Activated T-helper 2 cell treated with anti-CD3 and anti-CD28 coated beads, Interferon-gamma antibody, Interleukin-2, Interleukin-4, amounts not matched to agents 10 μg/mL and 5 μg/mL and 100 μg/mL, durations not matched to agents 14 hours and 24 hours and 36 hours (primary cell): Measurements from ENCODE around the gene MAPK8IP1. TPM values are rescaled to one million over a fixed set of nuclear protein-coding genes. Genes with fewer than 3 reads are reported as not detected.

Experiments used
- DNase-seq: peaks from one replicate; pipeline ENCODE4 v3.0.0; 2021; ENCODE audit warnings: low spot score
- H3K27ac Mint-ChIP-seq: one replicate; pipeline ENCODE4 v1.8.0; 2021; ENCODE audit warnings: mixed read lengths
- H3K27me3 Mint-ChIP-seq: one replicate; pipeline ENCODE4 v1.8.0; 2021; ENCODE audit warnings: low read depth, mixed read lengths
- H3K36me3 Mint-ChIP-seq: one replicate; pipeline ENCODE4 v1.8.0; 2021; ENCODE audit warnings: low read depth, mixed read lengths
- H3K4me1 Mint-ChIP-seq: one replicate; pipeline ENCODE4 v1.8.0; 2021; ENCODE audit warnings: low read depth, mixed read lengths
- H3K4me3 Mint-ChIP-seq: one replicate; pipeline ENCODE4 v1.8.0; 2021; ENCODE audit warnings: low read depth, mild to moderate bottlenecking, moderate library complexity, mixed read lengths
- H3K9me3 Mint-ChIP-seq: one replicate; pipeline ENCODE4 v1.8.0; 2021; ENCODE audit warnings: mixed read lengths
- intact Hi-C: fragments of 100-400 bp; cut with micrococcal nuclease; formaldehyde crosslinking; loops from one replicate; pipeline ENCODE4 v1.15.1; 2023
- total RNA-seq: library from RNA; stranded (reverse); gene quantifications from 2 replicates; pipeline ENCODE4 v1.2.3, GENCODE V29; 2022

Gene MAPK8IP1
- total RNA-seq, 1 donor from 2014 or later, result 0.66 TPM

DNA sequence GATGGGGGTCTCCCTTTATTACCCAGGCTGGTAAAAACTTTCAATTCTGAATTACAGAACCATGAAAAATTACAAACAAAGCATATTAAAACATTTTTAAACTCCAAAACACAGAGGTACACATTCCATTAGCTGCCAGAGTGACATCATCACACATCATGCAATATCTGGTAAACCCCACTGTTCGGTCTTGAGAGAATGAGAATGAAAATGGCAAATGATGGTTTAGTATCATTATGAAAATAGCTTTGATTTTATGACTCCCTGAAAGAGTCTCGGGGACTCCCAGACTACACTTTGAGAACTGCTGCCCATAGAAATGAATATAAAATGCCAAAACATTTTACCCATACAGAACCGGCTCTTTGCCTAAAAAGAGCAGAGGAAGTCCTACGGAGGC lies 55.8 kb downstream of the MAPK8IP1 start:
- Mint-ChIP-seq H3K4me3 (no peak overlapping the region), H3K36me3 (peaks cover 31% of the 10 kb centered on the region), H3K27ac (no peak overlapping the region), H3K9me3 (no peaks in the 10 kb centered on the region), H3K27me3 (no peaks in the 10 kb centered on the region), H3K4me1 (no peaks in the 10 kb centered on the region)
- no peak for DNase-seq
- intact Hi-C loops, result no loop called here

DNA sequence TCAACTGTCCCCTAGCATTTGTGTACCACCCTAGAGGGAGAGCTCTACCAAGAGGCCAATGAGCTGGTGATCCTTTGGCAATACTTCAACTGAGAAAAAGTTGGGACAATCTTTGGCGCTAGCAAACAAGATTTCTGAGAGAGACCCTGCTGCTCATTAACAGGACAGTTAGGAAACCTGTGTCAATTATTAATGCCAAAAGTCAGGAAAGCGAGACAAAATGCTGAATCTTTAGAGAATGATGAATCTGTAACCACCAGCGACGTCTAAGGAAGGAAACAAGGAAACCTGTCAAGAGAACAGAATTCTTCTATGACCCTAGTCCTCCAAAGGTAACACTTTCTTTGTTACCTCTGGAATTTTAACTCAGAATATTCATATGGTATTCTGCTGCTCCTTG lies 56.9 kb downstream of the MAPK8IP1 start:
- intact Hi-C loops, result no loop called here
- peaks cover 23% of the 10 kb centered on the region for H3K36me3 Mint-ChIP-seq
- no peaks in the 10 kb centered on the region for H3K27me3 Mint-ChIP-seq
- H3K4me3 Mint-ChIP-seq, result no peak overlapping the region
- H3K27ac Mint-ChIP-seq, result no peak overlapping the region
- H3K9me3 Mint-ChIP-seq, result no peaks in the 10 kb centered on the region
- DNase-seq, result no peak
- H3K4me1 Mint-ChIP-seq, result no peaks in the 10 kb centered on the region

DNA sequence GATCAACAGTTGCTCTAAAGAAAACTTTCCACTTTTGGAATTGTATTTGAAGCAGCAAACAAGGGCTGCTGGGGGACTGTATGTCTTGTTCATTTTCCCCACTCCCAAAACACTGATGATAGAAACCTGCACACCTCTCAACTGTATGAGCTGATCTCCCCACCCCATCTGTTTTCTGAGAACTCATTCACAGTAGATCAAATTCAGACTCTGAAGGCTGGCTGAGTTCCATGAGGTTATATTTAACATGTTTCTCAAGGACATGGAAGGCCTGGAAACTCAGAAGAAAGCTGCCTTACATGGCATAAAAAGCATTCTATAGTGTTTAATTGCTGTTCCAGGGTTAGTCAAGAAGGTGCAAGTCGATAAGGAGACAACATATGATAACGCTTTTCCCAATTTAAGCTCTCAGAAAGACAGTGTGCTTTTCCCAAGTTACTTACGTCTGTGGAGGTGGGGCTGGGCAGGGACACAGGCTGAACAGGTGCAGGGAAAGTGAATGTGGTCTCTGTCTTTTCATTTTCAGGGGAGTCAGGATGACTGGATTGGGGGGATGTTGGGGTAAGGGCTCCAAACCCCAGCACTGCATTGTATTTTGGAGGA lies 60.0 kb downstream of the MAPK8IP1 start:
- Mint-ChIP-seq H3K9me3 (no peaks in the 10 kb centered on the region), H3K27me3 (no peaks in the 10 kb centered on the region), H3K36me3 (peaks cover 37% of the 10 kb centered on the region), H3K27ac (no peak overlapping the region), H3K4me3 (no peak overlapping the region), H3K4me1 (no peaks in the 10 kb centered on the region)
- no peak for DNase-seq
- intact Hi-C loops, result no loop called here

DNA sequence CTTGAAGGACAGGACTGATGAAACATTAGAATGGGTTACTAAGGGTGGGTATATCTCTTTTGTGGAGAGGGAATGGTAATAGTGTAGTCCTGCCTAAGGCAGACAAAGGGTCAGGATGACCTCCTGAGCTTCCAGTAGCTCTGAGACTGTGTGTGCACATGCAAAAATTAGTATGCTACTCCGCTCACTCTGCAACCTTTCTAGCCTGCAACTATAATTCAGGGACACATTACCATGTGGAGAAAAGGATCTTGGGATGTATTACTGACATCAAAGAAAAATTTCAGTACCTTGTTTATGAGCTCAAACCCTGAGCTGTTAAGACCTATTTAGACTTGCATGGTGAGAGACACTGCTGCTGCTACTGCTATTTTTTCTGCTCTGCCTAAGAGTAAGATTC lies 62.4 kb downstream of the MAPK8IP1 start:
- intact Hi-C loops, result no loop called here
- DNase-seq, result no peak
- no peaks in the 10 kb centered on the region for H3K4me1 Mint-ChIP-seq
- H3K27ac Mint-ChIP-seq, result no peak overlapping the region
- H3K36me3 Mint-ChIP-seq, result peaks cover 31% of the 10 kb centered on the region
- H3K27me3 Mint-ChIP-seq, result no peaks in the 10 kb centered on the region
- H3K4me3 Mint-ChIP-seq, result no peak overlapping the region
- H3K9me3 Mint-ChIP-seq, result no peaks in the 10 kb centered on the region

DNA sequence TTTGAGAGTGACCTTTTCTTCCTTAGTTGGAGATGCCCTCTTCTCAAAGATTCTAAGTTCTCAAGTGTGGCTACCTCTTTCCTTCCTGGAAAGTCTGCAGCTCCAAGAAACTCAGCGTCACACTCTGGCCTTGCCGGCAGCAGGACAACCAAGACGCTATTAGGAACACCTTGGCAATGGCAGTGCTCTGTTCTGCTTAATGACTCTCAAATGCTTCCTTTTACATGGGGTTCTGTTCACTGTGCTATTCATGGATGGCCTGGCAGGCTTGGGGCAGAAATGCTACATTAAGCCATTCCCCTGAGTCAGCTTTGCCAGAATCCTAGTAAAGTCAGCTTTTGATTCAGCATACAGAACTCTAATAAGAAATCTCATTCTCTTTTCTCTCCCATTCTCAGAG lies 62.9 kb downstream of the MAPK8IP1 start:
- no peak for DNase-seq
- Mint-ChIP-seq H3K4me3 (no peak overlapping the region), H3K9me3 (no peaks in the 10 kb centered on the region), H3K27ac (no peak overlapping the region), H3K4me1 (no peaks in the 10 kb centered on the region), H3K36me3 (peaks cover 31% of the 10 kb centered on the region), H3K27me3 (no peaks in the 10 kb centered on the region)
- intact Hi-C loops, result no loop called here

DNA sequence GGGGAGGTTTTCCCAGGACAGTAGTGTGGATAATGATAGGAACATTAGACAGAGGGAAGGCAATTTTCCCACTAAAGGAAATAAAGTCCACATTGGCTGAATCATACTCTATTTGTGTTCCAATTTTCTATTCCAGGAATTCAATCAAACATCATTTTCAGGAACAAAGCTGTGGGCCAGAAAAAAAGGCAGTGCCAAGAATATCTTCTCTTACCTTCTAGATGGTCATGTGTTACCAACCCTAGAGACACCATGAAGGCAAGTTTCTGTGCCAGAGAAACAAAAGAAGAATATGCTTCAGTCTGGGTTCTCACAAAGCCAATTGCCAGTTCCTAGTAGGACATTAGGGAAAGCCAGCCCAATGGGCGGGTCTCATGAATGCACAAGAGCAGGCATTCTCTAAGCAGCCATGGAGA lies 64.5 kb downstream of the MAPK8IP1 start:
- intact Hi-C loops, result no loop called here
- Mint-ChIP-seq H3K36me3 (peaks cover 26% of the 10 kb centered on the region), H3K27ac (no peak overlapping the region), H3K9me3 (no peaks in the 10 kb centered on the region), H3K27me3 (no peaks in the 10 kb centered on the region), H3K4me1 (no peaks in the 10 kb centered on the region), H3K4me3 (no peak overlapping the region)
- DNase-seq, result no peak

Other genes with a start within 250 kb of the MAPK8IP1 start
- gene CHST1, start 220.0 kb upstream of the MAPK8IP1 start, total RNA-seq, result 0.34 and 0.51 TPM in 2 replicates
- 17.1 and 18.1 TPM in 2 replicates for gene SLC35C1, start 80.5 kb upstream of the MAPK8IP1 start, total RNA-seq
- gene CRY2, start 38.2 kb upstream of the MAPK8IP1 start, total RNA-seq, result 21.5 and 24.0 TPM in 2 replicates
- 1.4 and 1.7 TPM in 2 replicates for gene FREY1, start 21.6 kb downstream of the MAPK8IP1 start, total RNA-seq
- gene PEX16, start 32.2 kb downstream of the MAPK8IP1 start, total RNA-seq, result 30.8 and 38.5 TPM in 2 replicates
- gene LARGE2, start 37.0 kb downstream of the MAPK8IP1 start, total RNA-seq, result 0.07 and 0.30 TPM in 2 replicates
- 35.7 and 38.3 TPM in 2 replicates for gene PHF21A, start 235.8 kb downstream of the MAPK8IP1 start, total RNA-seq